ENCODE measurements around the gene AEN. TPM values are rescaled to one million over a fixed set of nuclear protein-coding genes. Genes with fewer than 3 reads are reported as not detected.

AEN gene
- total and polyA plus RNA-seq, 4 experiments from 2014 or later: 33.2 to 56.8 (median 45.1) TPM

- peaks cover 24 to 34% of the 10 kb centered on the region in 2 donors for H3K36me3 Mint-ChIP-seq
- H3K4me3 Mint-ChIP-seq: peak overlapping the region; percentile 82 to 96 (median 86)
- Histone ChIP-seq H3K4me3 (ENCODE audit: low read length in 2 of 2) (peak overlapping the region in 1 of 2 donors; percentile 41), H3K36me3 (ENCODE audit: insufficient read depth, low read length) (peaks cover 22% of the 10 kb centered on the region), H3K27me3 (ENCODE audit: insufficient read depth, low read length) (no peaks in the 10 kb centered on the region), H3K4me1 (ENCODE audit: insufficient read depth, low read length) (peaks cover 86% of the 10 kb centered on the region), H3K27ac (ENCODE audit: low read depth, low read length) (peak overlapping the region; percentile 82), H3K9me3 (ENCODE audit: control insufficient read depth in 1 of 2, low read length in 2 of 2) (no peaks in the 10 kb centered on the region)
- intact Hi-C loops (cut with micrococcal nuclease): loop anchor here (1.0 to 10.0 kb wide), 5 partner anchors 39 to 710 kb away; partner anchors contain the start of genes ACAN, MRPL46, MRPS11 and POLG
- H3K9me3 Mint-ChIP-seq: no peaks in the 10 kb centered on the region
- H3K27me3 Mint-ChIP-seq: peaks cover 0 to 2% of the 10 kb centered on the region in 2 donors
- CTCF ChIA-PET (ENCODE audit: partially characterized antibody): interaction anchor here (0.6 to 9.9 kb wide), 25 partner anchors 8 to 547 kb away, joined by 3 to 132 read pairs (median 5); partner anchors contain the start of gene HAPLN3
- H3K4me1 Mint-ChIP-seq: peaks cover 53 to 90% (median 75%) of the 10 kb centered on the region in 4 donors
- peak overlapping the region; percentile 89 to 97 (median 94) for H3K27ac Mint-ChIP-seq
- POLR2A ChIA-PET (ENCODE audit: partially characterized antibody): interaction anchor here (0.6 to 8.2 kb wide), 12 partner anchors 24 to 547 kb away, joined by 3 to 113 read pairs (median 4); partner anchors contain the start of gene HAPLN3
- DNase-seq: no peak
Observed at GRCh38 chr15:88624971-88625490, 3.9 kb downstream of the AEN start.

GRCh38 chr15:88625943-88626741 lies 5.0 kb downstream of the AEN start:
- intact Hi-C loops (cut with micrococcal nuclease): loop anchor here (10.0 kb wide), 2 partner anchors 179 to 709 kb away; partner anchors contain the start of genes ACAN and POLG
- peak overlapping the region in 7 of 8 donors; percentile 20 to 82 (median 29) for H3K4me3 Mint-ChIP-seq
- ChIA-PET CTCF (ENCODE audit: partially characterized antibody) (interaction anchor here (1.3 to 9.9 kb wide), 4 partner anchors 9 to 38 kb away, joined by 3 to 132 read pairs (median 78); no protein-coding TSS in a partner anchor), POLR2A (ENCODE audit: partially characterized antibody) (interaction anchor here (1.0 to 8.2 kb wide), 3 partner anchors 23 to 38 kb away, joined by 4 to 113 read pairs (median 20); no protein-coding TSS in a partner anchor)
- H3K27ac Mint-ChIP-seq: peak overlapping the region; percentile 81 to 99 (median 94)
- Histone ChIP-seq H3K9me3 (ENCODE audit: control insufficient read depth in 1 of 2, low read length in 2 of 2) (no peaks in the 10 kb centered on the region), H3K36me3 (ENCODE audit: insufficient read depth, low read length) (peaks cover 28% of the 10 kb centered on the region), H3K27ac (ENCODE audit: low read depth, low read length) (peak overlapping the region; percentile 52), H3K27me3 (ENCODE audit: insufficient read depth, low read length) (no peaks in the 10 kb centered on the region), H3K4me3 (ENCODE audit: low read length in 2 of 2) (peak overlapping the region in 1 of 2 donors; percentile 28), H3K4me1 (ENCODE audit: insufficient read depth, low read length) (peaks cover 93% of the 10 kb centered on the region)
- DNase-seq: no peak
- peaks cover 35 to 43% of the 10 kb centered on the region in 2 donors for H3K36me3 Mint-ChIP-seq
- H3K4me1 Mint-ChIP-seq: peaks cover 59 to 95% (median 81%) of the 10 kb centered on the region in 4 donors
- H3K9me3 Mint-ChIP-seq: no peaks in the 10 kb centered on the region
- H3K27me3 Mint-ChIP-seq: peaks cover 0 to under 1% of the 10 kb centered on the region in 2 donors

- peak overlapping the region; percentile 81 to 99 (median 89) for H3K27ac Mint-ChIP-seq
- peaks cover 59 to 100% (median 85%) of the 10 kb centered on the region in 4 donors for H3K4me1 Mint-ChIP-seq
- peak overlapping the region; percentile 60 to 89 (median 71) for H3K4me3 Mint-ChIP-seq
- Histone ChIP-seq H3K4me1 (ENCODE audit: insufficient read depth, low read length) (peaks cover 99% of the 10 kb centered on the region), H3K9me3 (ENCODE audit: control insufficient read depth in 1 of 2, low read length in 2 of 2) (no peaks in the 10 kb centered on the region), H3K27ac (ENCODE audit: low read depth, low read length) (peak overlapping the region; percentile 52), H3K4me3 (ENCODE audit: low read length in 2 of 2) (peak overlapping the region in 1 of 2 donors; percentile 28), H3K36me3 (ENCODE audit: insufficient read depth, low read length) (peaks cover 35% of the 10 kb centered on the region), H3K27me3 (ENCODE audit: insufficient read depth, low read length) (no peaks in the 10 kb centered on the region)
- H3K9me3 Mint-ChIP-seq: no peaks in the 10 kb centered on the region
- peak; percentile 88 to 94 (median 93) for DNase-seq
- POLR2A ChIA-PET (ENCODE audit: partially characterized antibody): interaction anchor here (0.7 to 8.2 kb wide), 5 partner anchors 22 to 270 kb away, joined by 3 to 113 read pairs (median 11); partner anchors contain the start of genes MRPL46 and MRPS11
- H3K36me3 Mint-ChIP-seq: peaks cover 45 to 56% of the 10 kb centered on the region in 2 donors
- CTCF ChIA-PET (ENCODE audit: partially characterized antibody): interaction anchor here (1.3 to 9.9 kb wide), 4 partner anchors 8 to 37 kb away, joined by 3 to 132 read pairs (median 78); no protein-coding TSS in a partner anchor
- intact Hi-C loops (cut with micrococcal nuclease): loop anchor here (1.0 to 10.0 kb wide), 3 partner anchors 11 to 707 kb away; partner anchors contain the start of genes ACAN and POLG
- H3K27me3 Mint-ChIP-seq: no peaks in the 10 kb centered on the region
Observed at GRCh38 chr15:88627463-88627862, 6.3 kb downstream of the AEN start.

- peaks cover 35% of the 10 kb centered on the region for H3K36me3 ChIP-seq (ENCODE audit: insufficient read depth, low read length)
- H3K36me3 Mint-ChIP-seq: peaks cover 50 to 61% of the 10 kb centered on the region in 2 donors
- H3K4me3 ChIP-seq (ENCODE audit: low read length in 2 of 2): peak overlapping the region in 1 of 2 donors; percentile 11
Observed at GRCh38 chr15:88628018-88628654, 7.0 kb downstream of the AEN start.

GRCh38 chr15:88629071-88629470 lies 7.9 kb downstream of the AEN start:
- Histone ChIP-seq H3K4me1 (ENCODE audit: insufficient read depth, low read length) (peaks cover 99% of the 10 kb centered on the region), H3K4me3 (ENCODE audit: low read length in 2 of 2) (no peak overlapping the region), H3K27ac (ENCODE audit: low read depth, low read length) (peak overlapping the region; percentile 52), H3K9me3 (ENCODE audit: control insufficient read depth in 1 of 2, low read length in 2 of 2) (no peaks in the 10 kb centered on the region), H3K27me3 (ENCODE audit: insufficient read depth, low read length) (no peaks in the 10 kb centered on the region), H3K36me3 (ENCODE audit: insufficient read depth, low read length) (peaks cover 35% of the 10 kb centered on the region)
- CTCF ChIA-PET (ENCODE audit: partially characterized antibody): interaction anchor here (2.2 to 9.9 kb wide), 2 partner anchors 27 to 36 kb away, joined by 6 to 132 read pairs; no protein-coding TSS in a partner anchor
- H3K4me3 Mint-ChIP-seq: peak overlapping the region in 6 of 8 donors; percentile 17 to 89 (median 74)
- H3K9me3 Mint-ChIP-seq: no peaks in the 10 kb centered on the region
- no peak for DNase-seq
- peaks cover 51 to 100% (median 80%) of the 10 kb centered on the region in 4 donors for H3K4me1 Mint-ChIP-seq
- no peaks in the 10 kb centered on the region for H3K27me3 Mint-ChIP-seq
- intact Hi-C loops (cut with micrococcal nuclease): loop anchor here (10.0 kb wide), 2 partner anchors 176 to 706 kb away; partner anchors contain the start of genes ACAN and POLG
- H3K27ac Mint-ChIP-seq: peak overlapping the region; percentile 81 to 99 (median 91)
- POLR2A ChIA-PET (ENCODE audit: partially characterized antibody): interaction anchor here (1.1 to 8.2 kb wide), 3 partner anchors 19 to 35 kb away, joined by 3 to 113 read pairs (median 5); no protein-coding TSS in a partner anchor
- peaks cover 56 to 62% of the 10 kb centered on the region in 2 donors for H3K36me3 Mint-ChIP-seq

More at GRCh38 chr15:88628018-88628654, 7.0 kb downstream of the AEN start:
- peak overlapping the region; percentile 81 to 99 (median 89) for H3K27ac Mint-ChIP-seq
- H3K4me1 Mint-ChIP-seq: peaks cover 57 to 100% (median 83%) of the 10 kb centered on the region in 4 donors
- CTCF ChIA-PET (ENCODE audit: partially characterized antibody): interaction anchor here (2.2 to 9.9 kb wide), 4 partner anchors 7 to 36 kb away, joined by 6 to 132 read pairs (median 78); no protein-coding TSS in a partner anchor
- no peaks in the 10 kb centered on the region for H3K9me3 ChIP-seq (ENCODE audit: control insufficient read depth in 1 of 2, low read length in 2 of 2)
- no peaks in the 10 kb centered on the region for H3K9me3 Mint-ChIP-seq
- no peak for DNase-seq
- H3K4me3 Mint-ChIP-seq: peak overlapping the region; percentile 60 to 89 (median 71)
- H3K27me3 Mint-ChIP-seq: no peaks in the 10 kb centered on the region
- H3K27ac ChIP-seq (ENCODE audit: low read depth, low read length): peak overlapping the region; percentile 52
- intact Hi-C loops (cut with micrococcal nuclease): loop anchor here (10.0 kb wide), 2 partner anchors 177 to 707 kb away; partner anchors contain the start of genes ACAN and POLG
- POLR2A ChIA-PET (ENCODE audit: partially characterized antibody): interaction anchor here (0.7 to 8.2 kb wide), 6 partner anchors 20 to 161 kb away, joined by 3 to 113 read pairs (median 8); partner anchors contain the start of genes MRPL46 and MRPS11
- peaks cover 99% of the 10 kb centered on the region for H3K4me1 ChIP-seq (ENCODE audit: insufficient read depth, low read length)
- no peaks in the 10 kb centered on the region for H3K27me3 ChIP-seq (ENCODE audit: insufficient read depth, low read length)

- Histone ChIP-seq H3K4me1 (ENCODE audit: insufficient read depth, low read length) (peaks cover 99% of the 10 kb centered on the region), H3K9me3 (ENCODE audit: control insufficient read depth in 1 of 2, low read length in 2 of 2) (no peaks in the 10 kb centered on the region), H3K4me3 (ENCODE audit: low read length in 2 of 2) (peak overlapping the region in 1 of 2 donors; percentile 8), H3K36me3 (ENCODE audit: insufficient read depth, low read length) (peaks cover 35% of the 10 kb centered on the region), H3K27me3 (ENCODE audit: insufficient read depth, low read length) (no peaks in the 10 kb centered on the region), H3K27ac (ENCODE audit: low read depth, low read length) (peak overlapping the region; percentile 52)
- peaks cover 56 to 57% of the 10 kb centered on the region in 2 donors for H3K36me3 Mint-ChIP-seq
- peak overlapping the region; percentile 81 to 99 (median 91) for H3K27ac Mint-ChIP-seq
- peaks cover 48 to 99% (median 81%) of the 10 kb centered on the region in 4 donors for H3K4me1 Mint-ChIP-seq
- H3K4me3 Mint-ChIP-seq: peak overlapping the region; percentile 66 to 88 (median 76)
- DNase-seq: no peak
- no peaks in the 10 kb centered on the region for H3K9me3 Mint-ChIP-seq
- ChIA-PET CTCF (ENCODE audit: partially characterized antibody) (interaction anchor here (0.8 to 9.9 kb wide), 3 partner anchors 8 to 34 kb away, joined by 4 to 132 read pairs (median 6); partner anchors contain the start of gene ISG20), POLR2A (ENCODE audit: partially characterized antibody) (interaction anchor here (3.9 to 8.2 kb wide), 2 partner anchors 9 to 28 kb away, joined by 28 to 113 read pairs; partner anchors contain the start of gene AEN)
- H3K27me3 Mint-ChIP-seq: no peaks in the 10 kb centered on the region
- intact Hi-C loops (cut with micrococcal nuclease): no loop called here
Observed at GRCh38 chr15:88630141-88630721, 9.1 kb downstream of the AEN start.
